GM23248 (cell line): Measurements from ENCODE around the gene BCAS4. TPM values are rescaled to one million over a fixed set of nuclear protein-coding genes. Genes with fewer than 3 reads are reported as not detected.

Source experiments
- DNase-seq: peaks from one replicate; pipeline ENCODE4 v3.0.0-alpha.2; 2015
- H2AFZ ChIP-seq: fragments of 200-600 bp; sonication (generic); 2 replicates; pipeline ENCODE4 v1.6.1; 2016; ENCODE audit warnings: antibody characterized with exemption
- H3F3A ChIP-seq: fragments of 200-600 bp; sonication (generic); 2 replicates; pipeline ENCODE4 v1.6.1; 2016; ENCODE audit warnings: mild to moderate bottlenecking, antibody characterized with exemption, mixed run types; ENCODE audit not compliant: insufficient read depth
- H3K27ac ChIP-seq: fragments of 200-600 bp; sonication (generic); 2 replicates; pipeline ENCODE4 v1.5.1; 2016; ENCODE audit warnings: mild to moderate bottlenecking
- H3K27me3 ChIP-seq: fragments of 200-600 bp; sonication (generic); replicated peaks from 2 replicates; pipeline ENCODE4 v1.6.1; 2016; ENCODE audit warnings: mild to moderate bottlenecking; ENCODE audit not compliant: insufficient read depth
- H3K36me3 ChIP-seq: fragments of 200-600 bp; sonication (generic); 2 replicates; pipeline ENCODE4 v1.6.1; 2016; ENCODE audit warnings: low read depth, mild to moderate bottlenecking
- H3K4me1 ChIP-seq: fragments of 200-600 bp; sonication (generic); 2 replicates; pipeline ENCODE4 v1.6.1; 2016; ENCODE audit warnings: mild to moderate bottlenecking; ENCODE audit not compliant: insufficient read depth
- H3K4me2 ChIP-seq: fragments of 200-600 bp; sonication (generic); one replicate; pipeline ENCODE4 v1.6.1; 2016; ENCODE audit warnings: mild to moderate bottlenecking; ENCODE audit not compliant: unreplicated experiment
- H3K4me3 ChIP-seq: fragments of 200-600 bp; sonication (generic); 2 replicates; pipeline ENCODE4 v1.5.1; 2016; ENCODE audit warnings: mild to moderate bottlenecking
- H3K79me2 ChIP-seq: fragments of 200-600 bp; sonication (generic); 2 replicates; pipeline ENCODE4 v1.6.1; 2016; ENCODE audit warnings: mild to moderate bottlenecking; ENCODE audit not compliant: insufficient read depth
- H3K9ac ChIP-seq: fragments of 200-600 bp; sonication (generic); 2 replicates; pipeline ENCODE4 v1.6.1; 2016; ENCODE audit warnings: mild to moderate bottlenecking
- H3K9me2 ChIP-seq: fragments of 200-600 bp; sonication (generic); 2 replicates; pipeline ENCODE4 v1.6.1; 2016; ENCODE audit warnings: mixed run types, mild to moderate bottlenecking, moderate library complexity; ENCODE audit not compliant: insufficient read depth
- H3K9me3 ChIP-seq: fragments of 200-600 bp; sonication (generic); one replicate; pipeline ENCODE4 v1.6.1; 2017; ENCODE audit warnings: low read depth
- H4K20me1 ChIP-seq: fragments of 200-600 bp; sonication (generic); 2 replicates; pipeline ENCODE4 v1.6.0; 2016; ENCODE audit not compliant: insufficient read depth
- EZH2 ChIP-seq: fragments of 200-600 bp; sonication (generic); IDR thresholded peaks from 2 replicates; pipeline ENCODE4 v1.6.1; 2018; ENCODE audit warnings: antibody characterized with exemption, mild to moderate bottlenecking; ENCODE audit not compliant: insufficient read depth, poor library complexity, severe bottlenecking
- EZH2phosphoT487 ChIP-seq: fragments of 200-600 bp; sonication (generic); IDR thresholded peaks from 2 replicates; pipeline ENCODE4 v1.6.1; 2018; ENCODE audit warnings: antibody characterized with exemption, moderate library complexity, mild to moderate bottlenecking, low read depth; ENCODE audit not compliant: insufficient read depth
- WGBS, 2 experiments: methylation state at CpG; one replicate each; pipeline ENCODE4 v1.1.6; 2015 to 2017; ENCODE audit warnings: low lambda C conversion rate in 2 of 2, low coverage in 1 of 2; ENCODE audit errors: missing lambda C conversion rate in 2 of 2; 5-methylcytosine and 5-hydroxymethylcytosine counted together
- in situ Hi-C: fragments of 300-500 bp; cut with MboI; formaldehyde crosslinking; loops from 2 replicates; pipeline ENCODE4 v1.15.0; 2020
- polyA plus RNA-seq: library from polyadenylated mRNA; unstranded; fragments of >200 nt; fragmentation: Nextera tagmentation; extraction: Ambion mirVana; gene quantifications from 2 replicates; pipeline ENCODE4 v1.2.1, GENCODE V29; 2016
- small RNA-seq: library from RNA; depleted of rRNA; stranded (forward); fragments of <200 nt; gene quantifications from one replicate; pipeline ENCODE3, GENCODE V24; 2014; ENCODE audit warnings: low read depth, low replicate concordance
- total RNA-seq: library from RNA; depleted of rRNA; stranded (reverse); fragments of >200 nt; shearing (Covaris generic); gene quantifications from 2 replicates; pipeline ENCODE4 v1.2.3, GENCODE V29; 2014; rRNA removed

Gene BCAS4
- total and polyA plus RNA-seq, 2 experiments from 2014 or later, result 12.6 to 16.8 TPM

GRCh38 chr20:50921803-50922501 is 127.1 kb downstream of the BCAS4 start:
- peak overlapping the region; percentile 63 for H3K27ac ChIP-seq
- peaks cover 36% of the 10 kb centered on the region for H3F3A ChIP-seq
- no peak overlapping the region for H3K4me3 ChIP-seq
- no peaks in the 10 kb centered on the region for H3K9me2 ChIP-seq
- H3K27me3 ChIP-seq, result no peaks in the 10 kb centered on the region
- peak overlapping the region; percentile 63 for H3K9ac ChIP-seq
- peaks cover 49% of the 10 kb centered on the region for H3K4me1 ChIP-seq
- H3K4me2 ChIP-seq, result no peak overlapping the region
- in situ Hi-C loops, result no loop called here
- 70 to 81% methylated on average over 8 of the region's 8 CpGs for WGBS, 2 experiments
- peaks cover 100% of the 10 kb centered on the region for H3K79me2 ChIP-seq
- TF ChIP-seq EZH2phosphoT487, result no peak
- TF ChIP-seq EZH2, result no peak
- H4K20me1 ChIP-seq, result peaks cover 21% of the 10 kb centered on the region
- no peaks in the 10 kb centered on the region for H3K9me3 ChIP-seq
- peaks cover 11% of the 10 kb centered on the region; the same call in 1 of the 2 replicates for H3K36me3 ChIP-seq
- DNase-seq, result no peak
- no peak overlapping the region for H2AFZ ChIP-seq

- 57 to 66% methylated on average over 2 of the region's 2 CpGs for WGBS, 2 experiments
- H3K9ac ChIP-seq, result no peak overlapping the region
- peaks cover 27% of the 10 kb centered on the region for H4K20me1 ChIP-seq
- no peak overlapping the region for H2AFZ ChIP-seq
- peak; percentile 30 for DNase-seq
- peaks cover 100% of the 10 kb centered on the region for H3K79me2 ChIP-seq
- H3K27ac ChIP-seq, result peak overlapping the region; percentile 15
- H3K9me3 ChIP-seq, result no peaks in the 10 kb centered on the region
- H3K4me2 ChIP-seq, result no peak overlapping the region
- no peak overlapping the region for H3K4me3 ChIP-seq
- no peaks in the 10 kb centered on the region for H3K9me2 ChIP-seq
- in situ Hi-C loops, result no loop called here
- TF ChIP-seq EZH2, result no peak
- TF ChIP-seq EZH2phosphoT487, result no peak
- peaks cover 20% of the 10 kb centered on the region for H3K36me3 ChIP-seq
- H3K27me3 ChIP-seq, result no peaks in the 10 kb centered on the region
- H3F3A ChIP-seq, result peaks cover 17% of the 10 kb centered on the region
- H3K4me1 ChIP-seq, result peaks cover 50% of the 10 kb centered on the region
Observed at GRCh38 chr20:50924261-50924920, 129.5 kb downstream of the BCAS4 start.

GRCh38 chr20:50926530-50926929 is 131.7 kb downstream of the BCAS4 start:
- Histone ChIP-seq H3K4me1 (peaks cover 28% of the 10 kb centered on the region), H3K27me3 (no peaks in the 10 kb centered on the region), H2AFZ (no peak overlapping the region), H3F3A (peaks cover 9% of the 10 kb centered on the region; the same call in 1 of the 2 replicates), H3K9me3 (no peaks in the 10 kb centered on the region), H3K9ac (no peak overlapping the region), H3K4me2 (no peak overlapping the region), H4K20me1 (peaks cover 16% of the 10 kb centered on the region; the same call in 1 of the 2 replicates), H3K9me2 (no peaks in the 10 kb centered on the region), H3K79me2 (peaks cover 89% of the 10 kb centered on the region), H3K27ac (no peak overlapping the region), H3K4me3 (no peak overlapping the region), H3K36me3 (peaks cover 20% of the 10 kb centered on the region)
- DNase-seq, result no peak
- WGBS, 2 experiments, result 44 to 59% methylated on average over 1 of the region's 1 CpG
- TF ChIP-seq EZH2 (no peak), EZH2phosphoT487 (no peak)
- in situ Hi-C loops, result no loop called here

Small RNAs within 50 kb of the gene (small RNA-seq; reads per million reads assigned to genes)
- not detected for gene TMSB4XP6

Other genes starting within 250 kb of the BCAS4 start
- gene RIPOR3, start 103.5 kb upstream of the BCAS4 start, total RNA-seq, result 0.76 TPM in 1 of 2 replicates, not detected in the other
- gene RIPOR3, start 103.5 kb upstream of the BCAS4 start, polyA plus RNA-seq, result 0.49 TPM in 2 replicates
- not detected in 2 replicates for gene PARD6B, start 63.5 kb upstream of the BCAS4 start, total RNA-seq
- 0.16 and 0.34 TPM in 2 replicates for gene PARD6B, start 63.5 kb upstream of the BCAS4 start, polyA plus RNA-seq
- gene ADNP, start 136.4 kb downstream of the BCAS4 start, total RNA-seq, result 14.9 and 15.0 TPM in 2 replicates
- 32.6 and 34.2 TPM in 2 replicates for gene ADNP, start 136.4 kb downstream of the BCAS4 start, polyA plus RNA-seq
- 59.1 and 93.1 TPM in 2 replicates for gene DPM1, start 163.5 kb downstream of the BCAS4 start, total RNA-seq
- gene DPM1, start 163.5 kb downstream of the BCAS4 start, polyA plus RNA-seq, result 122 and 127 TPM in 2 replicates
- 7.2 and 11.5 TPM in 2 replicates for gene MOCS3, start 163.8 kb downstream of the BCAS4 start, total RNA-seq
- 5.3 and 5.6 TPM in 2 replicates for gene MOCS3, start 163.8 kb downstream of the BCAS4 start, polyA plus RNA-seq
- gene KCNG1, start 228.0 kb downstream of the BCAS4 start, total RNA-seq, result 19.1 and 29.0 TPM in 2 replicates
- gene KCNG1, start 228.0 kb downstream of the BCAS4 start, polyA plus RNA-seq, result 10.4 and 11.1 TPM in 2 replicates